Astrocyte (in vitro differentiated cells and primary cell): ENCODE measurements around the gene FHIT.

ENCODE experiments used
- CTCF ChIP-seq: IDR thresholded peaks from 2 replicates; pipeline ENCODE4 v1.5.1; 2011; ENCODE audit warnings: low read depth, mild to moderate bottlenecking, inconsistent platforms, low read length, moderate library complexity; ENCODE audit not compliant: insufficient read depth
- EZH2 ChIP-seq: IDR thresholded peaks from 2 replicates; pipeline ENCODE4 v1.6.1; 2012; ENCODE audit warnings: mild to moderate bottlenecking, low read length, inconsistent platforms; ENCODE audit not compliant: insufficient read depth

GRCh38 chr3:61172684-61173083 lies 78.6 kb downstream of the FHIT start:
- TF ChIP-seq CTCF (no peak), EZH2 (no peak)
